GM23338 (cell line): ENCODE measurements around the gene MT2A. TPM values are rescaled to one million over a fixed set of nuclear protein-coding genes. Genes with fewer than 3 reads are reported as not detected.

Experiments
- ATAC-seq: fragments of 200-7000 bp; cut with Tn5 transposase; 3 replicates; pipeline ENCODE4 v1.9.1; 2020
- DNase-seq: peaks from one replicate; pipeline ENCODE4 v3.0.0-alpha.2; 2015; ENCODE audit warnings: low spot score
- H2AFZ ChIP-seq: fragments of 200-600 bp; sonication (generic); 2 replicates; pipeline ENCODE4 v1.8.0; 2016; ENCODE audit warnings: antibody characterized with exemption, mild to moderate bottlenecking, moderate library complexity
- H3F3A ChIP-seq: fragments of 200-600 bp; sonication (generic); replicated peaks from 2 replicates; pipeline ENCODE4 v1.8.0; 2017; ENCODE audit warnings: antibody characterized with exemption, mixed run types, low read depth
- H3K27ac ChIP-seq: fragments of 200-600 bp; sonication (generic); 2 replicates; pipeline ENCODE4 v1.6.1; 2016; ENCODE audit warnings: low read depth
- H3K27me3 ChIP-seq: fragments of 200-600 bp; sonication (generic); 2 replicates; pipeline ENCODE4 v1.8.0; 2016; ENCODE audit warnings: mild to moderate bottlenecking, mixed run types, moderate library complexity; ENCODE audit not compliant: insufficient read depth
- H3K36me3 ChIP-seq: fragments of 200-600 bp; sonication (generic); 2 replicates; pipeline ENCODE4 v1.8.0; 2016; ENCODE audit warnings: mild to moderate bottlenecking; ENCODE audit not compliant: insufficient read depth
- H3K4me1 ChIP-seq: fragments of 200-600 bp; sonication (generic); 2 replicates; pipeline ENCODE4 v1.8.0; 2016; ENCODE audit warnings: mild to moderate bottlenecking, moderate library complexity; ENCODE audit not compliant: insufficient read depth
- H3K4me2 ChIP-seq: fragments of 200-600 bp; sonication (generic); 2 replicates; pipeline ENCODE4 v1.7.1; 2017; ENCODE audit warnings: mixed run types
- H3K4me3 ChIP-seq: fragments of 200-600 bp; sonication (generic); 2 replicates; pipeline ENCODE4 v1.6.1; 2016; ENCODE audit warnings: mixed run types
- H3K79me2 ChIP-seq: fragments of 200-600 bp; sonication (generic); replicated peaks from 2 replicates; pipeline ENCODE4 v1.8.0; 2017; ENCODE audit warnings: mild to moderate bottlenecking; ENCODE audit not compliant: insufficient read depth
- H3K9me2 ChIP-seq: fragments of 200-600 bp; sonication (generic); 2 replicates; pipeline ENCODE4 v1.8.0; 2017; ENCODE audit not compliant: insufficient read depth
- H4K20me1 ChIP-seq: fragments of 200-600 bp; sonication (generic); replicated peaks from 2 replicates; pipeline ENCODE4 v1.8.0; 2017; ENCODE audit warnings: mild to moderate bottlenecking; ENCODE audit not compliant: insufficient read depth
- H3K27ac Mint-ChIP-seq: 2 replicates; pipeline ENCODE4 v1.8.0; 2020; ENCODE audit warnings: inconsistent platforms, mild to moderate bottlenecking, moderate library complexity, mixed read lengths
- H3K27me3 Mint-ChIP-seq: 3 replicates; pipeline ENCODE4 v1.8.0; 2022; ENCODE audit warnings: low read depth, mild to moderate bottlenecking, moderate library complexity, mixed read lengths, inconsistent platforms; ENCODE audit not compliant: insufficient read depth, poor library complexity
- H3K36me3 Mint-ChIP-seq: 3 replicates; pipeline ENCODE4 v1.8.0; 2021; ENCODE audit warnings: low read depth, mild to moderate bottlenecking, inconsistent platforms, moderate library complexity, mixed read lengths
- H3K4me1 Mint-ChIP-seq: 3 replicates; pipeline ENCODE4 v1.8.0; 2020; ENCODE audit warnings: mild to moderate bottlenecking, inconsistent platforms, mixed read lengths
- H3K4me3 Mint-ChIP-seq: 3 replicates; pipeline ENCODE4 v1.8.0; 2021; ENCODE audit warnings: moderate library complexity, mild to moderate bottlenecking, inconsistent platforms, mixed read lengths
- H3K9me3 Mint-ChIP-seq: 3 replicates; pipeline ENCODE4 v1.8.0; 2020; ENCODE audit warnings: moderate library complexity, mild to moderate bottlenecking, inconsistent platforms, mixed read lengths
- CREB1 ChIP-seq: fragments of 250-450 bp; sonication (Bioruptor Pico); IDR thresholded peaks from 2 replicates; pipeline ENCODE4 v1.5.0; 2020; ENCODE audit warnings: low read depth, mild to moderate bottlenecking, moderate library complexity
- CTCF ChIP-seq, 2 experiments: fragments of 200-600 bp in 1 of 2; sonication (generic) in 1 of 2; conservative IDR thresholded peaks; 2 replicates each; pipeline versions ENCODE4 v1.5.1 to v1.6.1; 2016 to 2017; ENCODE audit warnings: antibody characterized with exemption in 2 of 2, low read depth in 2 of 2, mild to moderate bottlenecking in 2 of 2, moderate library complexity in 1 of 2
- EZH2 ChIP-seq: fragments of 200-600 bp; sonication (generic); IDR thresholded peaks from one replicate; pipeline ENCODE4 v1.8.0; 2017; ENCODE audit warnings: antibody characterized with exemption, mild to moderate bottlenecking, low read depth; ENCODE audit not compliant: unreplicated experiment
- EZH2phosphoT487 ChIP-seq: fragments of 200-600 bp; sonication (generic); IDR thresholded peaks from one replicate; pipeline ENCODE4 v1.8.1; 2018; ENCODE audit warnings: antibody characterized with exemption; ENCODE audit not compliant: unreplicated experiment
- JUNB ChIP-seq: IDR thresholded peaks from one replicate; pipeline ENCODE4 v1.6.1; 2016; ENCODE audit warnings: antibody characterized with exemption; ENCODE audit not compliant: unreplicated experiment
- NANOG ChIP-seq: IDR thresholded peaks from 2 replicates; pipeline ENCODE4 v1.6.1; 2016; ENCODE audit warnings: antibody characterized with exemption, borderline replicate concordance
- POLR2AphosphoS5 ChIP-seq: IDR thresholded peaks from 2 replicates; pipeline ENCODE4 v1.6.1; 2016; ENCODE audit warnings: antibody characterized with exemption, low read depth
- REST ChIP-seq: IDR thresholded peaks from one replicate; pipeline ENCODE4 v1.6.1; 2018; ENCODE audit warnings: antibody characterized with exemption; ENCODE audit not compliant: unreplicated experiment
- STAT1 ChIP-seq: IDR thresholded peaks from one replicate; pipeline ENCODE4 v1.6.1; 2016; ENCODE audit warnings: antibody characterized with exemption; ENCODE audit not compliant: unreplicated experiment
- ZNF462 ChIP-seq: fragments of 250-450 bp; sonication (Bioruptor Pico); IDR thresholded peaks from 2 replicates; pipeline ENCODE4 v1.5.0; 2020; ENCODE audit warnings: mild to moderate bottlenecking, moderate library complexity
- polyA plus RNA-seq: library from polyadenylated mRNA; unstranded; fragments of >200 nt; fragmentation: Nextera tagmentation; extraction: Ambion mirVana; gene quantifications from 2 replicates; pipeline ENCODE4 v1.2.1, GENCODE V29; 2016
- total RNA-seq: library from RNA; depleted of rRNA; stranded (reverse); fragments of >200 nt; shearing (Covaris generic); gene quantifications from 2 replicates; pipeline ENCODE4 v1.2.3, GENCODE V29; 2014

MT2A gene
- total and polyA plus RNA-seq, 2 experiments from 2014 or later: 13.9 to 243 TPM

- Histone ChIP-seq H3K79me2 (no peaks in the 10 kb centered on the region), H3K9me2 (no peaks in the 10 kb centered on the region), H3K4me2 (peak overlapping the region; percentile 74), H4K20me1 (no peaks in the 10 kb centered on the region), H3K27me3 (peaks cover 69% of the 10 kb centered on the region), H3K4me3 (peak overlapping the region; percentile 51), H3K4me1 (peaks cover 22% of the 10 kb centered on the region), H3F3A (peaks cover 14% of the 10 kb centered on the region; the same call in 1 of the 2 replicates), H3K27ac (no peak overlapping the region), H3K36me3 (no peaks in the 10 kb centered on the region), H2AFZ (no peak overlapping the region)
- TF ChIP-seq POLR2AphosphoS5 (no peak), STAT1 (no peak), CREB1 (no peak), EZH2 (no peak), REST (no peak), CTCF (conservative IDR thresholded peaks at IDR 0.05; ENCODE audit: low read depth in 2 of 2) (no peak), JUNB (no peak), ZNF462 (no peak), EZH2phosphoT487 (no peak), NANOG (no peak)
- peaks cover 9% of the 10 kb centered on the region; the same call in 2 of the 3 replicates for H3K36me3 Mint-ChIP-seq
- H3K27ac Mint-ChIP-seq: no peak overlapping the region; the same call in 1 of the 2 replicates
- peaks cover 43% of the 10 kb centered on the region for H3K27me3 Mint-ChIP-seq
- H3K9me3 Mint-ChIP-seq: no peaks in the 10 kb centered on the region
- DNase-seq (no peak), ATAC-seq (no peak; the same call in 1 of the 3 replicates)
- H3K4me3 Mint-ChIP-seq: peak overlapping the region; percentile 62
- H3K4me1 Mint-ChIP-seq: peaks cover 34% of the 10 kb centered on the region
Observed at GRCh38 chr16:56607675-56608042, 725 bp upstream of the MT2A start.
